GM18870 (cell line): ENCODE measurements around the gene TRIM3.
A peak's percentile ranks its signal among the peaks of the same experiment; 100 is the strongest.

ENCODE experiments used
- ATAC-seq: cut with Tn5 transposase; IDR thresholded peaks from one replicate; pipeline ENCODE4 v1.9.1; 2021; ENCODE audit warnings: moderate library complexity; ENCODE audit not compliant: unreplicated experiment

Gene TRIM3

GRCh38 chr11:6481012-6481923, 7.5 kb upstream of the TRIM3 start, which contains the start of the genes ARFIP2 and TIMM10B:
ARFIP2 (minus strand) TSS chr11:6481331; CDS start chr11:6480421, 910 bp downstream.
TIMM10B (plus strand) TSS chr11:6481501; CDS start chr11:6481517, 16 bp downstream.
- peak; percentile 98 for ATAC-seq

DNA sequence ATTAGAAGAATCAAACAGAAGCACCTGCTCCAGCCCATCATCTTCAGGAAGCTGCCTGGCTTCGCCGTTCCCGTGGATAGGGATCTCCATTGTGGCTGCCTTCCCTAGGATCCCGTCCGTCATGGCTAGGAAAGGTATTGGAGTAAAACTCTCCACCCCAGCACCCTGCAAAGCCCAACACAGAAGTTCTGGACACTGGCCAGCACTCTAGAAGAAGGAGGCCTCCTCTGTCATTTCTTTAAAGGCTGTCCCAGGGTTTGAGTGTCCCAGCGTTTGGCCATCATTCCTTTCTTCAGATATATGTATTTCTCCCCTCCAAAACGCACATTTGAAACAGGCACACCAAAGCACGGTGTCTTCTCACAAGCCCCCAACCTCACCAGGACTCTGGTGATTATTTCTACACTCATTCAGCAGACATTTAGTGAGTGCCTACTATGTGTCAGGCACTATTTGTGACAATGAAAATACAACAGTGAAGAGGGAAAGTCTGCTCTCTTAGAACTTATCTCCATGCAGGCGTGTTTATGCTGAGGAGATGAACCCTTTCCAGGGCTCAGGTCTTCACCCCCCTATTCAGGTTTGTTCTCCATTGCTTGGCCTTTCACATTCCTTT, 6.7 kb upstream of the TRIM3 start:
- ATAC-seq = no peak

GRCh38 chr11:6476571-6476970, 2.8 kb upstream of the TRIM3 start:
- ATAC-seq = no peak

GRCh38 chr11:6475936-6476335, 2.2 kb upstream of the TRIM3 start:
- no peak for ATAC-seq

GRCh38 chr11:6474806-6475500, 1.2 kb upstream of the TRIM3 start:
- no peak for ATAC-seq

DNA sequence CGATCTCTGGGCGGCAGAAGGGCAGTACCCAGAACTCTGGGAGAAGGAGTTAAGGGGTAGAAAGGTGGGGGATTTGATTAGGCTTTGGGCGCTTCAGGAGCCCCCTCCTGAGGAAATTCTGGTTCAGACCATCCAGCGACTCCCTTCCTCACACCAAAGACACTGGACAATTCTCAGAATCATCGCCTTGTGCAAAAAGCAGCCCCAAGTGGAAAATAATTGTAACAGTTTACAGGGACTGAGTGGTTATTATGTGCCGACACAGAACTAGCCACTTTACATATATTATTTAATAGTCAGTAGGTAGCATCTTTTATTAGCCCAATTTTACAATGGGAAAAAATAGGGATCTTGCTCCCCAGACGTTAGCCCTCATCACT, 662 bp upstream of the TRIM3 start:
- ATAC-seq = no peak

- no peak for ATAC-seq
These were observed 807 bp downstream of the TRIM3 start for GRCh38 chr11:6472934-6473333.

- no peak for ATAC-seq
These were observed 4.1 kb downstream of the TRIM3 start for GRCh38 chr11:6469599-6469998.

- ATAC-seq = no peak
These were observed 4.8 kb downstream of the TRIM3 start for GRCh38 chr11:6468712-6469495.

DNA sequence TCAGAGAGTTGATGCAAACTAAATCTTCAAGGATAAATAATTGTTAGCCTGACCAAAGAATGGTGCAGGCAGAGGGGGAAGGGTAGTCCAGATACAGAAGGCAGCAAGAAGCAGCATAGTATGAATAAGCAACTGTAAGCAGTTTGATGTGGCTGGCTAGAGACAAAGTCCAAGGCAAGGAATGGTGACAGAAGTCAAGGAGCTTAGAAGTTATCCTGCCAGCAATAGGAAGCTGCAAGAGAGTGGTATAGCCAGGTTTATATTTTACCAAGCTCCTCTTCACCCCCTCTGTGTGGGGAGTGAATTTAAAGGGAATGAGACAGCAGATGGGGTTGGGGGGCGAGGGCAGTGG, 14.7 kb downstream of the TRIM3 start:
- no peak for ATAC-seq

DNA sequence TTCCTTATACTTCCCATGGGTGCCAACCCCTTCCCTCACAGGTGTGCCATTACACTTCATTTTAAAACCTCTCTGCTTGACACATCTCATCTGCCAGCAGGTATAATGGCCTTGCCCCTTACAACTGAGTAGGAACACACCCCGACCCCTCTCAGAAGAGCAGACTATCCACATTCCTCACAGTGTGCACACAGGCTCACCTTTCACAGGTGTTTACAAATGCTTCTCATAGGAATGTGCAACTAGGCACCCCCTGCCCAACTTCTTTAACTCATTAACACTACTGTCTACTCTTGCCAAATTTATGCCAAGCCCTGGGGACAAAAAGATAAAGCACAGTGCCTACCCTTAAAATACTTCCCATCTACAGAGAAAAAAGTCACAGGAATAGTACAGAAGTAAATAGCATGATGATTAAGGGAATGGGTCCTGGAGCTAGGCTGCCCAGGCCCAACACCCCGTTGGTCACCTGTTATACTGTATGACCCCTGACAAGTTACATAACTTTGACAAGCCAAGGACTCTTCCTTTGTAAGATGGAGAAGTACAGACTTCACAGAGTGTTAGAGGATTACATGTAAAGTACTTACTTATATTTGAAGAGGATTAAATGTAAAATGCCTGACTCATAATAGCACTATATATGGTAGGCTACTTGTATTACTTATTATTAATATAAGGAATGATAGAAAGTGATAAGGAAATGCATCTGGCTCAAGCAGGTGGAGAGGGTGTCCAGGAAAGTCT, 15.2 kb downstream of the TRIM3 start:
- no peak for ATAC-seq

DNA sequence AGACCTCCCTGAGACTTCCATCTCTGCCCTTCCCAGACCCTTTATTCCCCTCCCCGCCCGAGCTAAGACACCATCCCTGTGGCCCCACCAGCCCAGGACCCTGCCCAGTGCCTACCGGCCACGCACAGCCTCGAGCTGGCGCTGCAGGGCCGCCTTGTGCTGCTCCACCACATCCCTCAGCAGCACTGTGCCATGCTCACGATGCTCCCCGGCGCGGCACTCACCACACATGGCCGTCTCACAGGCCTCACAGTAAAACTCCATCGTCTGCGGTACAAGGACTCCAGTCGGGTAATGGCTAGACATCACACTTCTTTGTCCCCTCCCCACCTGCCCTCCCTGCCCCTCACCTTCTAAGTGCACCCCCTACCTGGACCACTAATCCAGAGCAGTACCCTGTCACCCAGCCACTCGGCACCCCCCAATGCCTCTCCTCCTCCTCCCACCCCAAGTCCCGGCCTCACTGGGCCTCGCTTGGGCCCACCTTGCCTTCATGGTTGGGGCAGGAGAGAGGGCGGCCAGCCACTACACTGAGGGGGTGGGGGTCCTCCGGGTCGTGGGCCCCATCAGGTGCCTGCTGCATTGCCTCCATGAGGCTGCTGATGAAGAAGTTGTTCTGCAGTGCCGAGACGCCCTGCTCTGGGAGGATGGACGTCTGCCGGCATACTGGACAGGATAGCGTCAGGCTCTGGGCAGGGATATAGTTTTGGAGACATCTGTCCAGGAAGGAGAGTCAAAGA, 16.0 kb downstream of the TRIM3 start:
- ATAC-seq = no peak

GRCh38 chr11:6456361-6457073, 17.2 kb downstream of the TRIM3 start:
- no peak for ATAC-seq

DNA sequence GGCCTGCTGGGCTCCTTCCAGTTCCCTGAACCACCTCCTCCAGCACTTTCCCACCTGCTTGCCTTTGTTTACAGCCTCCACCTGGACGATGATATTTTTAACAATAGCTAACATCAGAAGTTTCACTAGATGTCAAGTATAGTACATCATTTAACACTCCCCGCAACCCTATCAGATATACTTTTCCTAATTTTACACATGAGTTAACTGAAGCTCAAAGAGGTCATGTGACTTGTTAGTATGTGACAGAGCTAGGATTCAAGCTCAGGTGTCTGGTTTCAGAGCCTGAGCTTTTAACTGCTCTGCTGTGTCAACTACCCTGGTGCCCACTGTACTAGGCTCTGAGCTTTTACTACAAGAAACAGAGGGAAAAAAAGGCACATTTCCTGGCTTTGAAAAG, 18.7 kb downstream of the TRIM3 start:
- ATAC-seq = no peak

GRCh38 chr11:6453152-6453551, 20.6 kb downstream of the TRIM3 start:
- ATAC-seq = no peak

DNA sequence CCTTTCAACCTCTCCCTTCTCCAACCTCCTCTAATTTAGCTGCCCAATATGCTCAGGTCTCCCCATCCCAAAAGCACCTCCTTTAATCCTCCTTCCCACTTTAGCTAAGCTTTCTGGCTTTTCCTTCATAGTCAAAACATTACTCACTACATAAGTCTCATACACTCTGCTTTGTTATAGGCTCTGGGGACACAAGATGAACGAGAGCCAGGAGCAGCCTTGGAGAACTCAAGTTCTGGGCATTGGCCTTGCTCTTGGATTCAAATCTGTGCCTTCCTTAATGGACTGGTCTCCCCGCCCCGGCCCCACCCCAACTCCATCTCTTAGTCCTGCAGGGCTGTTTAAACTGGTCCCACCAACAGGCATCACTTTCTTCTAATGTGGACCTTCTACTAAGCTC, 21.5 kb downstream of the TRIM3 start:
- no peak for ATAC-seq

- no peak for ATAC-seq
These were observed 25.2 kb downstream of the TRIM3 start for GRCh38 chr11:6448574-6448973.

DNA sequence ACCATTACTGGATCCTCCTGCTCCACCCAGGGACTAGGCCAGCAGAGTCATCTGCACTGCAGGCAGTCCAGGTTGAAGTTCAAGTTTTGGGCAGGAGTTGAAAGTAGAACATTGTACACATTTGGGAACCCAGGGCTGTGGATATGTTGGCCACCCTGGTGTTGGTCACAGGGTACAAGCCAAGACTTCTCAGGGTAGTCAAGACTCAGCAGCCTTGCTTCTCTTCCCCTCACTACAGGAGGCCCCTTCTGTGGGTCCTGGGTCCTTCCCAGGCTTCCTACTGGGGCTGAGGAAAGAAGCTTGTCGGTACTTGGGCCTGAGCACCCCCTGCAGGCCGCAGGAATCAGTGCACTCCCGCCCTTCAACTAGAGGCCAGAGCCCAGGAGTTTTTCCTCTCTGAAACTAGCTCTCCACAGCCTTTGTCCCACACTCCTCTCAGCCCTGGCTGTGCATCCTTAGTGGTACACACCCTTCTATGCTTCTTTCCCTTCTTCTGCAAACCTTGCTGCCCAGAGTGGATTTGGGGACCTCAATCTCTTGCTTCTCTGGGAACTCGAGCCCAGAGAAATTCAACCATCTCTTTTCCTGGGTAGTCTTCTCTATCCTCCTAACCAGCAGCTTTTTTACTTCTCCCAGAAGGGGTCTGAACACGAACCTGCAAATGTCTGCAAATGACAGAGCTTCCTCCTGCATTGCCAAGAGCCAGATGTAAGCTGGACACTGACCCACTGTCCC, 30.3 kb downstream of the TRIM3 start:
- ATAC-seq = peak; percentile 67
